Measurements from ENCODE around the gene EBI3. TPM values are rescaled to one million over a fixed set of nuclear protein-coding genes. Genes with fewer than 3 reads are reported as not detected.

The EBI3 gene
- total and polyA plus RNA-seq, 12 donors: 0.44 to 18.0 (median 6.2) TPM

DNA sequence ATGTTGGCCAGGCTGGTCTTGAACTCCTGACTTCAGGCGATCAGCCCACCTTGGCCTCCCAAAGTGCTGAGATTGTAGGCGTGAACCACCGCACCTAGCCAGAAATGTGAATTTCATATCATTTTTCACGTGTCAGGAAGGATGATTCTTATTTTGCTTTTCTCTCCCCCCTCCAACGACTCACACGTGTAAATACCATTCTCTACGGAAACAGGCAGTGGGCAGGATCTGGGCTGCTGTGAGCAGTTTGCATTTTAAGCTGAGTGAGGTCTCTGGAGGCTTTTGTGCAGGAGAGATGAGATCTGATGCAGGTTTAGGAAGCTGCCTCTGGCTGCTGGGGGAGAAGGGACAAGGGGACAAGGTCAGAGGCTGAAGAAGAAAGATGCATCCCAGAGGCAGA lies 35.0 kb upstream of the EBI3 start:
- H3K9me3 ChIP-seq (replicated peaks in 1 of 3): no peaks in the 10 kb centered on the region
- H3K4me1 ChIP-seq (replicated peaks in 1 of 2): no peaks in the 10 kb centered on the region
- intact Hi-C loops (cut with DNase I): no loop called here
- H3K27me3 ChIP-seq: peaks cover 44% of the 10 kb centered on the region
- no peaks in the 10 kb centered on the region for H3K36me3 ChIP-seq (replicated peaks in 1 of 2)
- no peak for TF ChIP-seq POLR2A (IDR thresholded peaks at IDR 0.05)
- no peak for TF ChIP-seq CTCF (IDR thresholded peaks at IDR 0.05)
- H3K4me3 ChIP-seq: no peak overlapping the region
- DNase-seq: no peak
- H3K27ac ChIP-seq: no peak overlapping the region
- WGBS, 4 donors: 52 to 59% (median 54%) methylated on average over 7 of the region's 7 CpGs

DNA sequence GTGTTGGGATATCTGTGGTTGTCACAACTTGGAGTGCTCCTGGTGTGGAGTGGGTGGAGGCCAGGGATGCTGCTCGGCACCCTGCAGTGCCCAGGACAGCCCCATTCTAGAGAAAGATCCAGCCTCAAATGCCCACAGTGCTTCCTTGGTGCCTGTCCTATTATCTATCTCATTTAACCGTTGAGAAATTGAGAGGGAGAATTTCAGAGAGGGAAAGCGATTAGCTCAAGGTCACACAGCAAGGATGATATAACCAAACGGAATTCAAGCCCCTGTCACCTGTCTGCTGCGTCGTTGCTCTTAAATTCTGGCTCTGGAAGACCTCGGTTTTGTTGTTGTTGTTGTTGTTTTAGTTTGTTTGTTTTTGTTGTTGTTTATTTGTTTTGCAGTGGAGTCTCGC lies 33.3 kb upstream of the EBI3 start:
- Histone ChIP-seq H3K4me3 (no peak overlapping the region), H3K4me1 (replicated peaks in 1 of 2) (no peaks in the 10 kb centered on the region), H3K36me3 (replicated peaks in 1 of 2) (no peaks in the 10 kb centered on the region), H3K9me3 (replicated peaks in 1 of 3) (no peaks in the 10 kb centered on the region), H3K27me3 (peaks cover 47% of the 10 kb centered on the region), H3K27ac (no peak overlapping the region)
- 71 to 73% (median 72%) methylated on average over 8 of the region's 8 CpGs for WGBS, 4 donors
- intact Hi-C loops (cut with DNase I): no loop called here
- TF ChIP-seq CTCF (IDR thresholded peaks at IDR 0.05) (no peak), POLR2A (IDR thresholded peaks at IDR 0.05) (no peak)
- no peak for DNase-seq

DNA sequence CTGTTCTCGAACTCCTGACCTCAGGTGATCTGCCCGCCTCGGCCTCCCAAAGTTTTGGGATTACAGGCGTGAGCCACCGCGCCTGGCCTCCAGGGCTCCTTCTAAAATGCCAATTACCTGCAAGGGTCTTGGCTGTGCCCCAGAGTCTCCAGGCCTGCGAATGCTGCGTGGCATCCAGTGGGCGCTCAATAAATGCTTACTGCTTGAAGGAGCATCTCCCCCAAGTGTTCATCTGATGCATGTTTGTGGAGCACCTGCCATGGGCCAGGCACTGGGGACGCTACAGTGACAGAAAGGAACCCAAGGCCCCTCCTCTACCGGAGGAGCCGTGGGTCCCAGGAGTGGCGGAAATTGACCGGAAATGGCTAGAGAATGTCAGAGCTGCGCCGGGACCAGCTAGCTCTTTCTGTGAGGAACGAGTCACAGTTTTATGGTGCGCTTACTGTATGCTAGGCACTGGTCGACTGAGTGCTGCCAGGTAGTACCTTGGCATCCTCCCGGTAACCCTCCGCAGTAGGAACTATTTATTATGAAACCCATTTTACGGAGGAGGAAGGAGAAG lies 32.7 kb upstream of the EBI3 start:
- peaks cover 47% of the 10 kb centered on the region for H3K27me3 ChIP-seq
- WGBS, 4 donors: 84 to 89% (median 89%) methylated on average over 15 to 22 of the region's 22 CpGs
- no peak overlapping the region for H3K4me3 ChIP-seq
- H3K27ac ChIP-seq: no peak overlapping the region
- H3K4me1 ChIP-seq (replicated peaks in 1 of 2): no peaks in the 10 kb centered on the region
- no peak for DNase-seq
- H3K36me3 ChIP-seq (replicated peaks in 1 of 2): no peaks in the 10 kb centered on the region
- intact Hi-C loops (cut with DNase I): no loop called here
- TF ChIP-seq CTCF (IDR thresholded peaks at IDR 0.05) (no peak), POLR2A (IDR thresholded peaks at IDR 0.05) (no peak)
- H3K9me3 ChIP-seq (replicated peaks in 1 of 3): no peaks in the 10 kb centered on the region

GRCh38 chr19:4197228-4197624 lies 32.1 kb upstream of the EBI3 start:
- Histone ChIP-seq H3K4me3 (no peak overlapping the region), H3K27me3 (peaks cover 47% of the 10 kb centered on the region), H3K9me3 (replicated peaks in 1 of 3) (no peaks in the 10 kb centered on the region), H3K27ac (no peak overlapping the region), H3K4me1 (replicated peaks in 1 of 2) (no peaks in the 10 kb centered on the region), H3K36me3 (replicated peaks in 1 of 2) (no peaks in the 10 kb centered on the region)
- intact Hi-C loops (cut with DNase I): no loop called here
- no peak for DNase-seq
- WGBS, 4 donors: 66 to 76% (median 70%) methylated on average over 5 of the region's 5 CpGs
- TF ChIP-seq CTCF (IDR thresholded peaks at IDR 0.05): no peak
- TF ChIP-seq POLR2A (IDR thresholded peaks at IDR 0.05): no peak

All from adrenal gland (tissue), 12 donors.